GM19025 (cell line): ENCODE results near the gene RHEX.

Source experiments
- ATAC-seq: cut with Tn5 transposase; IDR thresholded peaks from one replicate; pipeline ENCODE4 v1.9.1; 2021; ENCODE audit warnings: mild to moderate bottlenecking, low read depth, moderate library complexity; ENCODE audit not compliant: unreplicated experiment

RHEX gene

GRCh38 chr1:206082831-206083695 lies 30.1 kb downstream of the RHEX start:
- no peak for ATAC-seq

GRCh38 chr1:206083750-206084149 lies 30.8 kb downstream of the RHEX start:
- ATAC-seq: no peak

GRCh38 chr1:206087091-206087490 lies 34.1 kb downstream of the RHEX start:
- ATAC-seq: no peak

GRCh38 chr1:206089341-206089740 lies 36.4 kb downstream of the RHEX start:
- no peak for ATAC-seq

- ATAC-seq: no peak
Measured at GRCh38 chr1:206094024-206094423, 41.1 kb downstream of the RHEX start.

GRCh38 chr1:206097381-206097780 lies 44.4 kb downstream of the RHEX start:
- ATAC-seq: no peak

DNA sequence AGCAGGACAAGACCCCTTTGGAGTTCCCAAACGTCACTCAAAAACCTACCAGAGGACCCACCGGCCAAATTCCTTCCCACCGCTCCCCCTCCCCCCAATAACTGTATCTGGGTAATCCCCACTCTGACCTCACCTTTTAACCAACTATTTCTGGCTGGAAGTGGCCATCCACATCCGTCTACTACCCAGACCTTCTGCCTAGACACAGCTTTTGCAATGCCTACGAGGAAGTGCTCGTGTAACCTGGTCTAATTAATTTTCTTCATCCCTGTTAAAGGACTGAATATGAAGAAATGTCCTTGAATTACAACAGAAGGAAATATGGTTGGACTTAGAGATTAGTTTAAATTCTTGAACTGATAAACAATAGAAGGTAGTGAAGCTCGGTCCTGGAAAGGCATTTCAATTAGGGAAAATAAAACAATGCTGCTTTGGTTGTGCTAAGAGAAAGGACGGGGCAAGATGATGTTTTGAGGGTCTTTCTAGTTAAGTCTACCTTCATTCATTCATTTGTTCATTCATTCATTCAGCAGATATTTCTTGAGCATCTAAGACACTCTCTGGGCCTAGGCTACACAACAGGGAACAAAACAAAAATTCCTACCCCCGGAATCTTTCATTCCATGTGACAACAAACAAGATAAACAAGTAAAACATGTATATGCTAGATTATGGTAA lies 45.4 kb downstream of the RHEX start:
- no peak for ATAC-seq

DNA sequence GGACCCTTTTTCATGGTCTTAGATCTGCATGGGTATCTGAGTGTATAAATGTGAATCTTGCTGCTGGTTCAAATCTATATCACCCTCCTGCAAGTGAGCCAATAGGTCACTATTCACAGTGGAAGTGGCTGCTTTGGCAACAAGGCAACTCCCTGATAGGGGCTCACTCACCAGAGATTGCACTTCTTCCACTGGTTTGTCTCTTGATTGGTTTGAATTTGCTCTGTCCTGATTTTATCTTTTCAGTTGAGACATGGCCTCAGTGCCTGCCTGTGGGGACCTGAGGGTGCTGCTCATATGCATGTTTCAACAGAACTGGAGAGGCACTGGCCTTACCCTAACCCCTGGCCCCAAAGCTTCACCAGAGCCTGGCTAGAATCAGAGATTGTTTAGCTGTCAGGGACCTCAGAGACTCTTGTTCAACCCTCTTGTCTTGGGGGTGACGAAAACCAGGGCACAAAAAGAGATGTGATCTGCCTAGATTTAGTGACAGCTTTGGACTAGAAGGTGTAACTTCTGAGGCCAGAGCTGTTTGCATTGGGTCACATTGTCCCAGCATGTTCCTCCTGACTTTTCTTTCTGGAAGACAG lies 47.3 kb downstream of the RHEX start:
- ATAC-seq: no peak

DNA sequence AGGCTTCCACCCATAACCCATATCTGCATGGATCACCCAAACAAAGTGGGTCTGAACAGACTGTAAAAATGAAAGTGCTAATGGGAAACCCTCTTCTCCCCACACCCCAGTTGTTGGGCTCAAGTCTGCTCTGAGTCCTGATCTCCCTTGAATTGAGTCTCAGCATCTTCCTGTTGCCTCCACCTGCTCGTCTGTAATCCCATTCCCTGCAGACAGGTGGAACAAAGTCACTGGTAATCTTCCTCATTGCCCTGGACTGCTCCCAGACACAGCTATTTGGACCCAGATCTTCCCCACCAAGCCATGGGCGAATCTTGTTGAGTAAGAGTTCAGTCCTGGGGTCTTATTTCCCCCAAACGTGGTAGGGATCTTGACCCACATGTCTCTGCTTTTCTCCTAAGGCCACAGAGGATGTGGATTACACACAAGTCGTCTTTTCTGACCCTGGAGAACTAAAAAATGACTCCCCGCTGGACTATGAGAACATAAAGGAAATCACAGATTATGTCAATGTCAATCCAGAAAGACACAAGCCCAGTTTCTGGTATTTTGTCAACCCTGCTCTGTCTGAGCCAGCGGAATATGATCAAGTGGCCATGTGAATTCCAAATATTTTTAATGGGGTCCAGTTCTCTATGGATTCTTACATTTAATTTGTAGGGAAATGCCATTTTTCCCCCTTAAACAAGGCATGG lies 48.5 kb downstream of the RHEX start:
- no peak for ATAC-seq

DNA sequence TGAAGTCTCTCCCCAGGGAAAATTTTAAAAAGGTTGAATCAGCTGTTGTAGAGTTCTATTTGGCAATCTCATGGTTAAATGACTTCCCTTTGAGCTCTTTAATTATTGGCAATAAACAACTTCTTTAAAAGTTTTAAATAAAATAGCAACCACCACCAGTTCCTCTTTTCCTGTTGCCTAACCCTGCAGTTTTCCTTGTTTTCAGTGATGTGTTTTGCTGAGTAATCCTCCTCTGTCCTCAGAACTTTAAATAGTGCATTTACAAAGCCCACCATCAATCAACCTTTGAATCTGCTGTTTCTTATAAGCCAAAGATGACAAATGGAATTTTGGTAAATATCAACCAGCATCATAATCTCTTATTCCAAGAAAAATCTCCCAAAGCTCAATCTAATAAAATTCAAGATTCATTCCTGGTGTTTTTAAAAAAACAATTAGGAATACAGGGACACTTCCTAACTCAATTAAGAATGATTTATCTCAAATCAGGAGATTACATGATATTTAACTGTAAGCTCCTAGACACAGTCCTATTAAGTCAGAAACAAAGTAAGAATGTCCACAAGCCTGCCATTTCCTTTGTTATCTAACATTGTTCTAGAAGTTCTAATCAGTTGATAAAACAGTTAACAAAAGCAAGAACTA lies 49.4 kb downstream of the RHEX start:
- ATAC-seq: no peak

GRCh38 chr1:206103979-206104378 lies 51.0 kb downstream of the RHEX start:
- ATAC-seq: no peak

DNA sequence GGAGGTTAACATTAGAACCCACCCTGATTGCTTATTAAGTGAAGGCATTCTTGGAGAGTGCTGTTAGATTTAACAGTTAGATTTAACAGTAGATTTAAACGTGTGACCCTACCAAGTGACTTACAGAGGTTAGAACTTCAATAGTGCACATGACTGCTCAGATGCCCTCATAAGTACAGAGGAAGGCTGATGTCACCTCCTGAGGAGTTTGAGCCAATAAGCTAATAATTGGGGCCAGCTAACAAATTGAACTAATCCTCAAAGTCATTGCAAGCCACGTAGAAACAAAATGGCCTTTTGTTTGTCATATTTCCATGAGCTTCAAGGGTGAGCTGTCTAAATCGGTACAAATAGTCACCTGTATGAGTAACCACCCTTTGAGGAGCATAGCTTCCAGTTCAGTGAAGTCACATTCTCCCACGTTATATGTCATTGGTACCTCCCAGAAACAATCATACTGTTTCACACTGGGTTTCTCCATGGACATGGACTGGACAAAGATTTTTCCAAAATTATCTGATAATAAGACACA lies 52.6 kb downstream of the RHEX start:
- no peak for ATAC-seq

GRCh38 chr1:206106328-206107167 lies 53.6 kb downstream of the RHEX start:
- ATAC-seq: peak; percentile 53

GRCh38 chr1:206107168-206107544 lies 54.2 kb downstream of the RHEX start:
- no peak for ATAC-seq

GRCh38 chr1:206108635-206109034 lies 55.7 kb downstream of the RHEX start:
- no peak for ATAC-seq

- ATAC-seq: no peak
Measured at GRCh38 chr1:206109718-206110117, 56.7 kb downstream of the RHEX start.

DNA sequence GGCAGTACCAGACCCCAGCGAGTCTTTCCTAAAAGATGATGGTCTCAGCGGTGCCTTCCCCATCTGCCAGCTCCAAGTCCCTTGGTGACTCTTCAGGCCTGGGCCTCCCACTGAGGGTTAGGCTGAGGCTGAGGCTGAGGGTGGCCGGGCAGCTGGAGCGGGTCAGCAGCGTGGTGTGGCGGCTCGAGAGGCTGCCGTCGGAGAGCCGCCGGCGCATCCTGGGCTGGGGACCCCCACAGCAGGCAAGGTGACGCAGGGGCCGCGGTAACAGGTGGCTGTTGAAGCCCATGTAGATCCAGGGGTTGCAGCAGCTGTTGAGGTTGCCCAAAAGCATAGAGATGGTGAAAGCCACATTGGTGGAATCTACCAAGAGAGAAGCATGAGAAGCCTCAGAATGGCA lies 57.2 kb downstream of the RHEX start:
- no peak for ATAC-seq

- ATAC-seq: no peak
Measured at GRCh38 chr1:206110820-206111219, 57.8 kb downstream of the RHEX start.

- ATAC-seq: no peak
Measured at GRCh38 chr1:206111271-206111927, 58.4 kb downstream of the RHEX start.
